Glomerular visceral epithelial cell (primary cell): ENCODE data around the gene MACROH2A1.
"Not testable (repeated sequence)": the region's sequence is repeated elsewhere in the genome, so short reads cannot be mapped to it uniquely, and the experiment has no call there.

Experiments
- DNase-seq: peaks from one replicate; pipeline ENCODE4 v3.0.0-alpha.2; 2016; ENCODE audit errors: extremely low spot score

Gene MACROH2A1

GRCh38 chr5:135379046-135379654, 19.9 kb downstream of the MACROH2A1 start:
- DNase-seq = peak; percentile 63

- no peak for DNase-seq
Observed at GRCh38 chr5:135377751-135378680, 21.0 kb downstream of the MACROH2A1 start.

GRCh38 chr5:135376961-135377624, 21.9 kb downstream of the MACROH2A1 start:
- DNase-seq = no peak

- DNase-seq = no peak
Observed at GRCh38 chr5:135375040-135375793, 23.8 kb downstream of the MACROH2A1 start.

- no peak for DNase-seq
Observed at GRCh38 chr5:135373736-135374515, 25.1 kb downstream of the MACROH2A1 start.

- DNase-seq = no peak
Observed at GRCh38 chr5:135372654-135373381, 26.2 kb downstream of the MACROH2A1 start.

- DNase-seq = peak; percentile 68
Observed at GRCh38 chr5:135371622-135372232, 27.3 kb downstream of the MACROH2A1 start.

- no peak for DNase-seq
Observed at GRCh38 chr5:135369952-135370351, 29.1 kb downstream of the MACROH2A1 start.

GRCh38 chr5:135367554-135367953, 31.5 kb downstream of the MACROH2A1 start:
- no peak for DNase-seq

- DNase-seq = no peak
Observed at GRCh38 chr5:135367076-135367475, 32.0 kb downstream of the MACROH2A1 start.

- DNase-seq = no peak
Observed at GRCh38 chr5:135365281-135365680, 33.8 kb downstream of the MACROH2A1 start.

- DNase-seq = no peak
Observed at GRCh38 chr5:135364421-135365262, 34.4 kb downstream of the MACROH2A1 start.

- DNase-seq = not testable (repeated sequence)
Observed at GRCh38 chr5:135363342-135363741, 35.7 kb downstream of the MACROH2A1 start.

- no peak for DNase-seq
Observed at GRCh38 chr5:135362102-135362501, 36.9 kb downstream of the MACROH2A1 start.

- no peak for DNase-seq
Observed at GRCh38 chr5:135360278-135361274, 38.5 kb downstream of the MACROH2A1 start.

- DNase-seq = no peak
Observed at GRCh38 chr5:135359374-135360165, 39.5 kb downstream of the MACROH2A1 start.

GRCh38 chr5:135357685-135358084, 41.3 kb downstream of the MACROH2A1 start:
- no peak for DNase-seq
